Fibroblast of peridontal ligament (primary cell): ENCODE results near the gene LPP.

Source experiments
- DNase-seq: peaks from one replicate; pipeline ENCODE4 v3.0.0-alpha.2; 2010; ENCODE audit errors: extremely low read depth

Gene LPP

DNA sequence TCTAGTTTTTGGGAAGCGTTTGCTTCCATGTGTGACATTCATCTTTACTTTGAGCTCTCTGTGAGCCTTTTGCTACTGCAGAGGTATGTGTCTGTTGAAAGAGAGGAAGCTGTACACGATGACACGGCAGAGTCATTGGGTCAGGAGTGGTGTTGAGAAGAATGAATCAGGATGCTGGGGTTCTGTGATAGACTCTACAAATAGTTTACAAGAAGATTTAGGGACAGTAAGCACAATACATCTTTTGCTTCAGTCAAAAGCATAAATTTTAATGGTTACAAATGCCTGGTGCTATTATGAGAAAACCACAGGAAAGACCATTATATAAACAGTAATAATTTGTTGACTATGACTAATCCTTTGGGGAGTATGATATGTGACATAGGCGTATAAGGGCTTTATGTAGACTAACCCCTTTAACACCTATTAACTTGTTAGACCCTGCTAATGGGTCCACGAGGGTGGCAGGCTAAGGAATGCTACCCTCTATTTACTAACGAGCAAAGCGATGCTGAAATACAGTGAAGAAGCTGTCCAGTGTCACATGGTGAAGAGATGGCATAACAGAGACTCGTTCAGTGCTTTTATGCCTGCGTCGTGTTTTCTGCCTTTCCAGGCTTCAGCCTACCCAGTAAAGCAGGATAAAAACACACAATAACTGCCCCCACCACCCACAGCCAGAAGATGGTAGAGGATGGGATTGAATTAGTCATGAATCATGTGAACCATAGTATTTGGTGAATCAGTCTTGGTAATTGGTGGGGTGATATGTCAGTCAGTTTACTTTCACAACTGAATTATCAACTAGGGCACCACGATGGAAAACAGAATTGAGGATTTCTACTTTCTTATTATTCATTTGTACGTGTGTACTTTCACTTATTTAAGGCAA lies 118.8 kb downstream of the LPP start:
- DNase-seq = peak; percentile 86

- DNase-seq = peak; percentile 47
These were observed 120.4 kb downstream of the LPP start for GRCh38 chr3:188274249-188274915.

GRCh38 chr3:188276375-188276774 lies 122.4 kb downstream of the LPP start:
- no peak for DNase-seq

DNA sequence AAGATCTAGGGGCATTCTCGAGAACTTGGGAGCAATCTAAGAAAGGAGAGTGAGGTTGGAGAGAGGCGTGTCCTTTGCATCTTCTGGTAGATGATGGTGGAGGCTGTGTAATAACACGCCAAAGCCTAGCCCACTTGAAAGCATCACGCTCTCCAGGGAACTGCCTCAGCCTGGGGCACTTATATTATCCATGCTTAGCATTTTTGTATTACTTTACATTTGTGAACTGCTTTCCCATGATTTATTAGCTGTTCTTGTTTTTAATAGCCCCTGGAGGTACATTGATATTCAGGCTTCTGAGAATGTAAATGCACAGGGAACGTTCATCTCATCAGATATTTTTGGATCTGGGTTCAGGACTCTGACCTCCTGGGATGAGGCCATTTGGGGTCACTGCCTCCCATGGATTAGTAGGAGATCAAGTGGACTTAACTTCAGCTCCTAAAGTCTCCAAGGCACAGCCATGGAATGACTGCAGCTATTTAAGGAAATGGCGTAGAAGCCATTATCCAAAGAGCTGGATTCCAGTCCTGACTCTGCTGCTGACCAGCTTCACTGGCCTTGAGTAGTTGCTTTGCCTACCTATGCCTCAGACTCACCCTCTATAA lies 124.9 kb downstream of the LPP start:
- no peak for DNase-seq

DNA sequence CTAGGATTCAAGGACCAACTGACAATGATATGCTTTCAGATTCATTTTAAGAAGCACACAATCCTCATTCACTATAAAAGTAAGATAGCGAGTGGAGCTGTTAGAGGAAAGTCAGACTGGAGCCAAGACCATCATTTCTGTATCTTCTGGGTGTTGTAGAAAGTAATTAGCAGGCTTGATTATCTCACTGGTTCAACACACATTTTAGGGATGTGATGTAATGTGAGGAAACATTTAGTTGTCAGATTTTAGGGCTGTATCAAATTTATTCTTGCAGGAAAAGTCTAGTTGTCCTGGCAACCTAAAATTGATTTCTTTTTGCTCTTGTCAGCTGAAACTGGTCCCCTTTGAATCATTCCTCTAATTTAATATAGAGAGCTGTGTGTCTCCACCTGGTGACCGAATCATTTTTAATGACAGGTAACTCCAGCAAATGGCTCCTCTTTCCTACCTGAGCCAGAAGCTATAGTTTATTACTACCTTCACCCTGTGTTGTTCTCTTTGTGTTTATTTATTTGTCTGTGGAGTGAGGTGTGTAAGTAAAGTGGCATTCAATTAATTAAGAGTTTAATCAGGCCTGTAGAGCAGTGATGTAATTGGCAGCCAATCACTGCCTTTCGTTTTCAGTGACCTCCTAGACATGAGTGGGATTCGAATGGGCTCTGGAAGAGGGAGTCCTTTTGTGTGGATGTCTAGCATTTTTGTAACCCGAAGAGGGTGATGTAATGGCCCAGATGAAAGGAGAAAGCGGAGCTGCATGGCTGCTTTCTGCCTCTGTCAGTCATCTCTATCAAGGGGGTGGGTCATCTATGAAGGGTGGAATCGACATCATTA lies 125.8 kb downstream of the LPP start:
- peak; percentile 29 for DNase-seq

DNA sequence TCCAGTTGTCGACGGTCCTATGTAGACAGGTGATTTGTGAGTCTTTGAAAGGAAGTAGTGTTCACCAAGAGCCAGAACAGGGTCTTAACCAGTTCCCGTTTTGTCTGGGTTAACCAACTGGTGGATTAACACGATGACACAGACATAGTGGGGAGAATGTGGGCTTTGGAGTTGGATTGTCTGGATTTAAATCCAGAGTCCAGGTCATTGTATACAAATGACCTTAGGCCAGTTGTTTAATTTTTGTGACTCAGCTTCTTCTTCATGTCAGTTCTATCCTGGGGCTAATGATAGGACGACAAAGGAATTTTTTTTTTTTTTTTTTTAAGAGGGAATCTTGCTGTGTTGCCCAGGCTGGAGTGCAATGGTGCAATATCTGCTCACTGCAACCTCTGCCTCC lies 126.7 kb downstream of the LPP start:
- no peak for DNase-seq

GRCh38 chr3:188282871-188283270 lies 128.9 kb downstream of the LPP start:
- DNase-seq = no peak

DNA sequence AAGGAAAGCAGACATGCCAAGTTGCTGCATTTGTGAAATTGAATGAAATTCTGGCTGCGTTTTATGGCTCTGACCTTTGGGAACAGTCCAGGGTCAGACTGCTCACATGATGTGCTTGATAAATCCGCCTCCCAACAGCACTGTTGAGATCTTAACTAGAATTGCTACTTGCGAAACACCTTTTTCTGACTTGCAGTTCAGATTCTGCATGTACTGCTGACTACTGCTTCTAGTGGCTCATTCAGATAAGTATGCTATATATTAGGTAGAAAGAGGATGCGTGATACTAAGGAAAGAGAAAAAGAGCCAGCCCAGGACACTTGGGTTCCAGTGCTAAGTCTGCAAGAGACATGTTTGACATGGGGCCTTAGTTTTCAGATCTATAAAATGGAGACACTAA lies 129.4 kb downstream of the LPP start:
- DNase-seq = peak; percentile 67

DNA sequence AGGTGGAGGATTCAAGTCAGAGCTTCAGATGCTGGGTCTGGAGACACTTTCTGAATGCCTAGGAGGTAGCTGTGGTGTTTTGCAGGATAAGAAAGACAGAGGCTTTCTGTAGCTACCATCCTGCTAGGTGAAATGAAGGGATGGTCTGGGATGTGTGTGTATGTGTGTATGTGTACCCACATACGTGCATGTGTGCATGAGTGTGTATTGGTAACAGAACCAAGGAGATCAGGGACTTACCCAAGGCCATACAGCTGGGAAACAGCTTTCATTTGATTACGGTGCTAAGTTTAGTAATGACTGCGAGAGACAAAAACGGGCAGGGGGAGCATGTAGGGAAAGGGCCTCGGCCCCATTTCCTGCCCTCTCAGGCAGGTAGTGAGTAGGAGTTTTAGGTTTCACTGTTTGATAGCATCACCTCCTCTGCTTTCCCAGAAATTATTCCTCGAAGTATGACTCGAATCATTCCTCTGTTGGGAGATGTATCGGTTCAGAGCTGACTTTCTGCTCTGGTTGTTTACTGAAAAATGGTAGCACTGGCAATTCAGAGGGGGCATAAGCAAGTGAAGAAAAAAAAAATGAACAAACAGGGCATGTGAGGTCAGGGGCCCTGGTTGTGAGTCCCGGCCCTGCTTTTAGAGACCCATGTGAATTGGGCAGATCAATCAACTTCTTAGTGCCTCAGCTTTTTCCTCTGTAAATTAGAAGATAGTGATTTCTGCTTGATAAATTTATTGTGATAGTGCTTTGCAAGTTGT lies 130.7 kb downstream of the LPP start:
- no peak for DNase-seq

DNA sequence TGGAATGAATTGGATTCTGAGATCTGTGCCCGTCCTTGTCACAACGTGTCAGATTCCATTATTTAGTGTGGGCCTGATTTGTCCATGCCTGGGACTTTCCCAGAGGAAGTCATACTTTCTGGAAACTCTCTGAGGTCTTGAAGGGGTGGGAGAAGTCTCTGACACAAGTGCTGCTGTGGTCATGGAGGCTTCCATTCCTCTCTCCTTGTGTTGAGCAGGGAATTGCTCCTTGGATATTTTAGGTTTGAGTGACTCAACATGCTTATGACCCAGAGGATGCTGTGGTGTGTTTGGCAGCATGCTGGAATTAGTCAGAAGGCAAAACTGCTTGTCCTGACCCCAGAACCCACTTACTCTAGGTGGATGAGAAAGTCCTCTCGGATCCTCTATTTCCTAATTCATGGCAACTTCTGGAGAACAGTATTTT lies 132.1 kb downstream of the LPP start:
- DNase-seq = peak; percentile 99

GRCh38 chr3:188287339-188287738 lies 133.4 kb downstream of the LPP start:
- no peak for DNase-seq

DNA sequence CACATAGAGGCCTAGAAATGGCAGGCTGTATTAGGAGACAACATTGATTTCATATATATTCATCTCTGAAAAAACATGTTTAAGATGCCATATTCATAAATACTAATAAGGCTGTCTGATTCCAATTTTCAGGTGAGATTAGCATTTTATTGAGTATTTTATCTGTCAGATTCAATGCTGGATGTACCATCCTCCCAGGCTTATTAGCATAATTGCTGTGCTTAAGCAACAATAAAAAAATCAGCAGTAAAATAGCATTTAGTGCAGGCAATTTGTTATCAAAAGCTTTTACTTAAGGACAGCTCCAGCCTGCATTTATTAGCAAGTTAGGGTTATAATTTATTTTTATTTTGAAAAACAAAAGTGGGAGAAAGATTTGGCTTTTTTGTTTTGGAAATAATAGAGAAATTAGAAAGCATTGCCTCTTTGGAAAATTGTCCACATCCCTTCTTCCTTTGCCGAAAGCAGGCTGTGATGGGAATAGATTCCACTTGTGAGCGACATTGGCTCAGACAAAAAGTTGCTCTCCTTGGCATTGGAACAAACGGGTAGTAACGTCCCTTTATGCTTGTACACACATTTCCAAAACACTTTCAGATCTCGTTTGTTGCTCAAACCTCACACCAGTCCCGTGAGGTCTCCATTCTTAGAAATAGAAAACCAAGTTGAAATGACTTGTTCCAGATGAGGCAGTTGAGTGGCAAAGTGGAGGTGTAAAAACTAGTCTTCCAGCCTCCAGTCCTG lies 134.0 kb downstream of the LPP start:
- DNase-seq = no peak

GRCh38 chr3:188292251-188292650 lies 138.3 kb downstream of the LPP start:
- no peak for DNase-seq

- no peak for DNase-seq
These were observed 138.9 kb downstream of the LPP start for GRCh38 chr3:188292827-188293226.

DNA sequence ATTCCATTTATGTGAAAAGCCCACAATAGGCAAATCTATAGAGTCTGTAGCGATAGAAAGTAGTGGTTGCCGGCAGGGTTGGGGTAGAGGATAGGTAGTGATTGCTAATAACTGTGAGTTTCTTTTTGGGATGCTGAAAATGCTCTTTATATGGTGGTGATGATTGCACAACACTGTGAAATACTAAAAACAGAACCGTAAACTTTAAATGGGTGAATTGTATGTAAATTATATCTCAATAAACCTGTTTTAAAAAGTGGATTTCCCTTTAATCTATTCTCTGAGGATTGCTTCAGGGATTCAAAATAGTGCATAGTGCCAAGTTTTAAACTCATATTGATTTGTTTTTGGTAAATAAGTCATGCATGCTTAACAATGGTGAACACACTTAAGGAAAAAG lies 140.2 kb downstream of the LPP start:
- no peak for DNase-seq

GRCh38 chr3:188294823-188295487 lies 141.0 kb downstream of the LPP start:
- peak; percentile 92 for DNase-seq

DNA sequence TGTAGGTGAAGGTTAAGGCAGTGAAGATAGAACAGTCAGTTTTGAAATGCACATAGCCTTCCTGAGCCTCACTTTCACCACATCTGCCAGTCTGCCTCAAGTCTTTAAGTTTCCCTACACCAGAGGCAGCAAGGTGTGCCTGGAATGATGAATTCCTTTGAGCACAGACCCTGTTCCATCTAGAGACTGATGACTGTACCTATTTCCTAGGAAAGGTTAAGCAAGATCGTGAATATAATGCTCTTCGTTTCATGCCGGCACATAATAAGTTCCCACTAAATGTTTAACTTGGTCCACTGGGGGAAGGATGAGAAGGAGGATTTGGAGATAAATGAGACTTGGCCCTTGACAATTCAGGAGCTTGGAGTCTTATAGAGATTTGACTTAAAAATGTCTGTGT lies 141.9 kb downstream of the LPP start:
- DNase-seq = no peak

GRCh38 chr3:188296761-188297612 lies 143.0 kb downstream of the LPP start:
- peak; percentile 83 for DNase-seq

GRCh38 chr3:188298585-188298984 lies 144.6 kb downstream of the LPP start:
- no peak for DNase-seq
